Neuronal stem cell (in vitro differentiated cells): ENCODE data around the gene VEGFD.

Experiments used
- DNase-seq: peaks from one replicate; pipeline ENCODE4 v3.0.0-alpha.2; 2013; ENCODE audit warnings: low spot score
- H2AFZ ChIP-seq: one replicate; pipeline ENCODE4 v1.6.1; 2013; ENCODE audit warnings: mild to moderate bottlenecking, low read length, inconsistent platforms
- H2AK5ac ChIP-seq: 2 replicates; pipeline ENCODE4 v1.6.1; 2013; ENCODE audit warnings: low read depth, mild to moderate bottlenecking, inconsistent platforms, low read length, moderate library complexity, mixed read lengths
- H2BK120ac ChIP-seq: 2 replicates; pipeline ENCODE4 v1.6.1; 2013; ENCODE audit warnings: low read depth, mild to moderate bottlenecking, inconsistent platforms, low read length, moderate library complexity, mixed read lengths
- H2BK12ac ChIP-seq: one replicate; pipeline ENCODE4 v1.6.1; 2013; ENCODE audit warnings: low read length, inconsistent platforms
- H2BK15ac ChIP-seq: 2 replicates; pipeline ENCODE4 v1.6.1; 2013; ENCODE audit warnings: mild to moderate bottlenecking, low read length, inconsistent platforms, mixed read lengths
- H2BK5ac ChIP-seq: one replicate; pipeline ENCODE4 v1.6.1; 2013; ENCODE audit warnings: inconsistent platforms, mild to moderate bottlenecking, low read length, moderate library complexity
- H3K14ac ChIP-seq: one replicate; pipeline ENCODE4 v1.6.1; 2013; ENCODE audit warnings: low read length, inconsistent platforms
- H3K18ac ChIP-seq: 2 replicates; pipeline ENCODE4 v1.6.1; 2013; ENCODE audit warnings: low read length, inconsistent platforms
- H3K23ac ChIP-seq: 2 replicates; pipeline ENCODE4 v1.6.1; 2013; ENCODE audit warnings: low read depth, mild to moderate bottlenecking, mixed read lengths, low read length, inconsistent platforms; ENCODE audit not compliant: poor library complexity
- H3K27ac ChIP-seq: replicated peaks from 3 replicates; pipeline ENCODE4 v1.5.1; 2013; ENCODE audit warnings: low read length, inconsistent platforms
- H3K27me3 ChIP-seq, 3 experiments: 2 replicates each; pipeline ENCODE4 v1.6.1; 2013; ENCODE audit warnings: low read length in 3 of 3, mild to moderate bottlenecking in 2 of 3, inconsistent platforms in 1 of 3, low read depth in 1 of 3, mixed read lengths in 1 of 3, moderate library complexity in 1 of 3; ENCODE audit not compliant: control insufficient read depth in 3 of 3, insufficient read depth in 3 of 3
- H3K36me3 ChIP-seq, 2 donors: replicated peaks in 1 of 2; 2 replicates each; pipeline ENCODE4 v1.6.1; 2013; ENCODE audit warnings: low read length in 2 of 2; ENCODE audit not compliant: control insufficient read depth in 2 of 2, insufficient read depth in 2 of 2
- H3K4ac ChIP-seq: 2 replicates; pipeline ENCODE4 v1.6.1; 2013; ENCODE audit warnings: inconsistent platforms, mild to moderate bottlenecking, low read length, moderate library complexity
- H3K4me1 ChIP-seq, 2 donors: 1 replicate in 1 of 2; 2 replicates in 1 of 2; pipeline ENCODE4 v1.6.1; 2013; ENCODE audit warnings: low read length in 2 of 2, low read depth in 1 of 2; ENCODE audit not compliant: control insufficient read depth in 2 of 2, insufficient read depth in 1 of 2
- H3K4me2 ChIP-seq: one replicate; pipeline ENCODE4 v1.6.1; 2013; ENCODE audit warnings: mild to moderate bottlenecking, low read length, inconsistent platforms; ENCODE audit not compliant: insufficient read depth, poor library complexity, severe bottlenecking
- H3K4me3 ChIP-seq, 2 donors: 2 replicates each; pipeline ENCODE4 v1.5.1; 2013; ENCODE audit warnings: low read length in 2 of 2, mild to moderate bottlenecking in 2 of 2, inconsistent platforms in 1 of 2, moderate library complexity in 1 of 2
- H3K79me1 ChIP-seq: one replicate; pipeline ENCODE4 v1.6.1; 2013; ENCODE audit warnings: low read depth, mild to moderate bottlenecking, inconsistent platforms, low read length, moderate library complexity
- H3K9ac ChIP-seq: one replicate; pipeline ENCODE4 v1.6.1; 2013; ENCODE audit warnings: mild to moderate bottlenecking, low read depth, low read length, inconsistent platforms; ENCODE audit not compliant: poor library complexity
- H3K9me3 ChIP-seq, 2 donors: replicated peaks in 1 of 2; 2 replicates each; pipeline versions ENCODE3 to v1.6.1; 2013; ENCODE audit warnings: low read length in 2 of 2, mild to moderate bottlenecking in 2 of 2, inconsistent platforms in 1 of 2, low read depth in 1 of 2, mixed read lengths in 1 of 2, moderate library complexity in 1 of 2; ENCODE audit not compliant: control insufficient read depth in 2 of 2, insufficient read depth in 1 of 2
- H4K8ac ChIP-seq: one replicate; pipeline ENCODE4 v1.6.1; 2013; ENCODE audit warnings: low read depth, mild to moderate bottlenecking, inconsistent platforms, low read length, moderate library complexity
- H4K91ac ChIP-seq: one replicate; pipeline ENCODE4 v1.6.1; 2013; ENCODE audit warnings: low read length, low read depth, mild to moderate bottlenecking, inconsistent platforms; ENCODE audit not compliant: poor library complexity
- WGBS, 2 donors: extraction: QIAGEN DNeasy Blood & Tissue Kit; methylation state at CpG; one replicate each; pipeline ENCODE4 v1.1.7; 2013; ENCODE audit warnings: missing lambda C conversion rate in 2 of 2, mixed read lengths in 1 of 2; ENCODE audit not compliant: insufficient read length in 2 of 2, insufficient replicate concordance in 1 of 2; ENCODE audit errors: extremely low coverage in 2 of 2; 5-methylcytosine and 5-hydroxymethylcytosine counted together

VEGFD gene

GRCh38 chrX:15401378-15401777, 17.2 kb upstream of the VEGFD start:
- no CpG with 5 or more reads among the region's 2 CpGs for WGBS, 2 donors
- DNase-seq: no peak

GRCh38 chrX:15399962-15400391, 15.8 kb upstream of the VEGFD start:
- no peak overlapping the region for H4K91ac ChIP-seq
- no peak overlapping the region for H3K9ac ChIP-seq
- WGBS, 2 donors: no CpG with 5 or more reads among the region's 3 CpGs
- no peak overlapping the region for H2AFZ ChIP-seq
- DNase-seq: no peak
- no peak overlapping the region for H2BK15ac ChIP-seq
- H2BK12ac ChIP-seq: no peak overlapping the region
- H3K9me3 ChIP-seq: no peaks in the 10 kb centered on the region
- no peak overlapping the region for H3K14ac ChIP-seq
- no peak overlapping the region for H3K23ac ChIP-seq
- no peak overlapping the region for H4K8ac ChIP-seq
- H3K4me1 ChIP-seq: peaks cover 0 to 2% of the 10 kb centered on the region in 2 donors
- H2BK120ac ChIP-seq: no peak overlapping the region
- H3K27me3 ChIP-seq: no peaks in the 10 kb centered on the region
- H3K18ac ChIP-seq: no peak overlapping the region
- H3K79me1 ChIP-seq: no peaks in the 10 kb centered on the region
- H3K4me3 ChIP-seq: no peak overlapping the region
- H2BK5ac ChIP-seq: no peak overlapping the region
- no peak overlapping the region for H3K4ac ChIP-seq
- no peak overlapping the region for H2AK5ac ChIP-seq
- no peak overlapping the region for H3K4me2 ChIP-seq
- H3K36me3 ChIP-seq: no peaks in the 10 kb centered on the region
- H3K27ac ChIP-seq: no peak overlapping the region

More at GRCh38 chrX:15401378-15401777, 17.2 kb upstream of the VEGFD start:
- Histone ChIP-seq H3K9me3 (no peaks in the 10 kb centered on the region), H3K4me3 (no peak overlapping the region), H3K27ac (no peak overlapping the region), H2AFZ (no peak overlapping the region), H3K36me3 (no peaks in the 10 kb centered on the region), H3K14ac (no peak overlapping the region), H2AK5ac (no peak overlapping the region), H2BK12ac (no peak overlapping the region), H4K8ac (no peak overlapping the region), H3K4ac (no peak overlapping the region), H2BK15ac (no peak overlapping the region), H4K91ac (no peak overlapping the region), H3K4me2 (no peak overlapping the region), H2BK120ac (no peak overlapping the region), H3K4me1 (peaks cover 0 to 2% of the 10 kb centered on the region in 2 donors), H3K27me3 (no peaks in the 10 kb centered on the region), H3K9ac (no peak overlapping the region), H3K18ac (no peak overlapping the region), H3K23ac (no peak overlapping the region), H3K79me1 (no peaks in the 10 kb centered on the region), H2BK5ac (no peak overlapping the region)

- H2AFZ ChIP-seq: no peak overlapping the region
- no peak for DNase-seq
- H3K27me3 ChIP-seq: no peaks in the 10 kb centered on the region
- H4K91ac ChIP-seq: no peak overlapping the region
- no peak overlapping the region for H2BK120ac ChIP-seq
- no peak overlapping the region for H3K4me2 ChIP-seq
- no peak overlapping the region for H3K14ac ChIP-seq
- H3K4ac ChIP-seq: no peak overlapping the region
- no peak overlapping the region for H3K4me3 ChIP-seq
- no peaks in the 10 kb centered on the region for H3K79me1 ChIP-seq
- H3K4me1 ChIP-seq: no peaks in the 10 kb centered on the region
- H3K18ac ChIP-seq: no peak overlapping the region
- H2AK5ac ChIP-seq: no peak overlapping the region
- no peak overlapping the region for H2BK5ac ChIP-seq
- no peaks in the 10 kb centered on the region for H3K36me3 ChIP-seq
- no peak overlapping the region for H2BK15ac ChIP-seq
- H3K9me3 ChIP-seq: no peaks in the 10 kb centered on the region
- no peak overlapping the region for H4K8ac ChIP-seq
- H3K27ac ChIP-seq: no peak overlapping the region
- no peak overlapping the region for H3K9ac ChIP-seq
- no peak overlapping the region for H2BK12ac ChIP-seq
- no peak overlapping the region for H3K23ac ChIP-seq
These were observed 14.7 kb upstream of the VEGFD start for GRCh38 chrX:15398874-15399273.

- Histone ChIP-seq H3K36me3 (no peaks in the 10 kb centered on the region), H3K9ac (no peak overlapping the region), H3K4me2 (no peak overlapping the region), H4K8ac (no peak overlapping the region), H3K18ac (no peak overlapping the region), H2BK12ac (no peak overlapping the region), H2BK15ac (no peak overlapping the region), H3K27me3 (no peaks in the 10 kb centered on the region), H2BK5ac (no peak overlapping the region), H3K4me1 (no peaks in the 10 kb centered on the region), H3K79me1 (no peaks in the 10 kb centered on the region), H2AK5ac (no peak overlapping the region), H3K9me3 (no peaks in the 10 kb centered on the region), H3K4ac (no peak overlapping the region), H3K14ac (no peak overlapping the region), H3K4me3 (no peak overlapping the region), H2AFZ (no peak overlapping the region), H4K91ac (no peak overlapping the region), H2BK120ac (no peak overlapping the region), H3K23ac (no peak overlapping the region), H3K27ac (no peak overlapping the region)
- no peak for DNase-seq
- WGBS, 2 donors: no CpG with 5 or more reads among the region's 2 CpGs
These were observed 11.6 kb upstream of the VEGFD start for GRCh38 chrX:15395789-15396188.
